HS-27A (cell line): Measurements from ENCODE around the gene TUSC7.

ENCODE experiments used
- DNase-seq: peaks from one replicate; pipeline ENCODE4 v3.0.0-alpha.2; 2012; ENCODE audit warnings: low read depth, missing footprints

Gene TUSC7

GRCh38 chr3:116709479-116709878, at the start of gene TUSC7:
Gene TUSC7 (plus strand): TSS chr3:116709779.
- no peak for DNase-seq

GRCh38 chr3:116661196-116661595, 48.4 kb upstream of the TUSC7 start:
- DNase-seq = no peak

GRCh38 chr3:116663161-116664110, 46.1 kb upstream of the TUSC7 start:
- DNase-seq = no peak

GRCh38 chr3:116667324-116667723, 42.3 kb upstream of the TUSC7 start:
- no peak for DNase-seq

GRCh38 chr3:116667791-116668190, 41.8 kb upstream of the TUSC7 start:
- no peak for DNase-seq

GRCh38 chr3:116669576-116669975, 40.0 kb upstream of the TUSC7 start:
- DNase-seq = no peak

- DNase-seq = no peak
Observed at GRCh38 chr3:116671151-116671550, 38.4 kb upstream of the TUSC7 start.

GRCh38 chr3:116678853-116679252, 30.7 kb upstream of the TUSC7 start:
- no peak for DNase-seq

- DNase-seq = no peak
Observed at GRCh38 chr3:116691041-116691440, 18.5 kb upstream of the TUSC7 start.

GRCh38 chr3:116701070-116701469, 8.5 kb upstream of the TUSC7 start:
- no peak for DNase-seq

GRCh38 chr3:116702334-116702733, 7.2 kb upstream of the TUSC7 start:
- DNase-seq = no peak

- DNase-seq = no peak
Observed at GRCh38 chr3:116707531-116707930, 2.0 kb upstream of the TUSC7 start.

GRCh38 chr3:116716490-116716889, 6.9 kb downstream of the TUSC7 start:
- DNase-seq = no peak

GRCh38 chr3:116717566-116717965, 8.0 kb downstream of the TUSC7 start:
- no peak for DNase-seq

- no peak for DNase-seq
Observed at GRCh38 chr3:116728454-116728853, 18.9 kb downstream of the TUSC7 start.

GRCh38 chr3:116734243-116734642, 24.7 kb downstream of the TUSC7 start:
- DNase-seq = no peak

GRCh38 chr3:116739678-116740077, 30.1 kb downstream of the TUSC7 start:
- DNase-seq = no peak

GRCh38 chr3:116740293-116740692, 30.7 kb downstream of the TUSC7 start:
- no peak for DNase-seq

GRCh38 chr3:116741467-116741866, 31.9 kb downstream of the TUSC7 start:
- DNase-seq = no peak

GRCh38 chr3:116743062-116743461, 33.5 kb downstream of the TUSC7 start:
- DNase-seq = no peak

GRCh38 chr3:116749388-116749787, 39.8 kb downstream of the TUSC7 start:
- DNase-seq = no peak

- no peak for DNase-seq
Observed at GRCh38 chr3:116757315-116757714, 47.7 kb downstream of the TUSC7 start.

- no peak for DNase-seq
Observed at GRCh38 chr3:116759316-116759715, 49.7 kb downstream of the TUSC7 start.
